SK-N-SH (cell line): ENCODE results near the gene APCS. TPM values are rescaled to one million over a fixed set of nuclear protein-coding genes. Genes with fewer than 3 reads are reported as not detected.

Experiments
- CTCF ChIA-PET: fragments of 300-600, 350-600 bp; formaldehyde crosslinking; extraction: SDS; loops from one replicate; lab custom pipeline; 2021; lab: Yijun Ruan, JAX
- POLR2A ChIA-PET: fragments of 350-600 bp; sonication (Branson Sonifier 250); formaldehyde crosslinking; extraction: SDS; loops from one replicate; lab custom pipeline; 2020; ENCODE audit warnings: antibody characterized with exemption, inconsistent platforms; lab: Yijun Ruan, JAX
- DNase-seq: peaks from one replicate; pipeline ENCODE4 v3.0.0; 2012
- H2AFZ ChIP-seq: fragments of 200-600 bp; sonication (generic); 2 replicates; pipeline ENCODE4 v1.8.1; 2016; ENCODE audit warnings: antibody characterized with exemption, mild to moderate bottlenecking, low read depth
- H3F3A ChIP-seq: fragments of 200-600 bp; sonication (generic); replicated peaks from 2 replicates; pipeline ENCODE3; 2016; ENCODE audit warnings: antibody characterized with exemption, mild to moderate bottlenecking; ENCODE audit not compliant: insufficient read depth
- H3K27ac ChIP-seq, 2 experiments: fragments of 200-500 bp in 1 of 2; fragments of 200-600 bp in 1 of 2; sonication (Bioruptor generic) in 1 of 2; sonication (generic), shearing (Covaris generic) in 1 of 2; 2 replicates each; pipeline versions ENCODE4 v1.5.1 to v1.6.1; 2014 to 2016; ENCODE audit warnings: low read depth in 2 of 2, inconsistent platforms in 1 of 2, low read length in 1 of 2, mild to moderate bottlenecking in 1 of 2, mixed read lengths in 1 of 2
- H3K27me3 ChIP-seq: fragments of 200-600 bp; sonication (generic), shearing (Covaris generic); 2 replicates; pipeline ENCODE4 v1.6.1; 2016; ENCODE audit warnings: mixed run types; ENCODE audit not compliant: insufficient read depth
- H3K36me3 ChIP-seq, 2 experiments: fragments of 200-500 bp in 1 of 2; fragments of 200-600 bp in 1 of 2; sonication (Bioruptor generic) in 1 of 2; sonication (generic) in 1 of 2; replicated peaks in 1 of 2; 2 replicates each; pipeline versions ENCODE3 to v1.5.1; 2014 to 2016; ENCODE audit warnings: low read length in 1 of 2, mild to moderate bottlenecking in 1 of 2; ENCODE audit not compliant: insufficient read depth in 2 of 2, control insufficient read depth in 1 of 2
- H3K4me1 ChIP-seq, 2 experiments: fragments of 200-500 bp in 1 of 2; fragments of 200-600 bp in 1 of 2; sonication (Bioruptor generic) in 1 of 2; sonication (generic), shearing (Covaris generic) in 1 of 2; 2 replicates each; pipeline versions ENCODE4 v1.5.1 to v1.6.1; 2014 to 2016; ENCODE audit warnings: low read depth in 1 of 2, low read length in 1 of 2, mixed run types in 1 of 2; ENCODE audit not compliant: insufficient read depth in 2 of 2, control insufficient read depth in 1 of 2
- H3K4me2 ChIP-seq: fragments of 200-600 bp; sonication (generic), shearing (Covaris generic); 2 replicates; pipeline ENCODE4 v1.6.1; 2017; ENCODE audit warnings: mixed run types
- H3K4me3 ChIP-seq, 2 experiments: fragments of 200-500 bp in 1 of 2; fragments of 200-600 bp in 1 of 2; sonication (Bioruptor generic) in 1 of 2; sonication (generic), shearing (Covaris generic) in 1 of 2; 2 replicates each; pipeline versions ENCODE4 v1.5.1 to v1.8.1; 2014 to 2016; ENCODE audit warnings: low read depth in 2 of 2, inconsistent platforms in 1 of 2, low read length in 1 of 2, mild to moderate bottlenecking in 1 of 2, mixed read lengths in 1 of 2, moderate library complexity in 1 of 2
- H3K79me2 ChIP-seq: fragments of 200-600 bp; sonication (generic); 2 replicates; pipeline ENCODE4 v1.8.1; 2017; ENCODE audit warnings: mild to moderate bottlenecking; ENCODE audit not compliant: insufficient read depth
- H3K9ac ChIP-seq: fragments of 200-600 bp; sonication (generic); 2 replicates; pipeline ENCODE4 v1.6.1; 2017; ENCODE audit warnings: mixed run types
- H3K9me2 ChIP-seq: fragments of 200-600 bp; sonication (generic); 2 replicates; pipeline ENCODE4 v1.6.1; 2017; ENCODE audit warnings: mixed run types
- H3K9me3 ChIP-seq: fragments of 200-600 bp; sonication (generic); 2 replicates; pipeline ENCODE4 v1.6.1; 2017; ENCODE audit warnings: mixed run types, mild to moderate bottlenecking, moderate library complexity
- H4K20me1 ChIP-seq: fragments of 200-600 bp; sonication (generic); 2 replicates; pipeline ENCODE4 v1.6.1; 2017; ENCODE audit warnings: mild to moderate bottlenecking, mixed run types; ENCODE audit not compliant: insufficient read depth
- ELF1 ChIP-seq: IDR thresholded peaks from 2 replicates; pipeline ENCODE4 v1.4.0; 2012
- EP300 ChIP-seq, 2 experiments: IDR thresholded peaks; 2 replicates each; pipeline versions ENCODE4 v1.4.0 to v1.6.1; 2012; ENCODE audit warnings: borderline replicate concordance in 1 of 2, low read depth in 1 of 2, low read length in 1 of 2
- EZH2phosphoT487 ChIP-seq: fragments of 200-600 bp; sonication (generic); IDR thresholded peaks from 2 replicates; pipeline ENCODE4 v1.6.1; 2017; ENCODE audit warnings: low read depth, mixed run types, mild to moderate bottlenecking, antibody characterized with exemption, moderate library complexity, borderline replicate concordance
- FOSL2 ChIP-seq: IDR thresholded peaks from 2 replicates; pipeline ENCODE4 v1.4.0; 2012; ENCODE audit warnings: low read depth, mild to moderate bottlenecking, moderate library complexity, borderline replicate concordance
- FOXJ3 ChIP-seq: sonication (generic); formaldehyde crosslinking; IDR thresholded peaks from 2 replicates; pipeline ENCODE4 v1.5.1; 2020; ENCODE audit warnings: mild to moderate bottlenecking, missing genetic modification reagents
- FOXM1 ChIP-seq: IDR thresholded peaks from 2 replicates; pipeline ENCODE4 v1.4.0; 2012; ENCODE audit warnings: low read depth, mild to moderate bottlenecking
- GATA2 ChIP-seq: sonication (generic); formaldehyde crosslinking; IDR thresholded peaks from 2 replicates; pipeline ENCODE4 v1.5.0; 2020; ENCODE audit warnings: mild to moderate bottlenecking, missing genetic modification reagents
- MEF2A ChIP-seq: IDR thresholded peaks from 2 replicates; pipeline ENCODE4 v1.4.0; 2012; ENCODE audit warnings: low read depth, borderline replicate concordance
- NFIC ChIP-seq: IDR thresholded peaks from 2 replicates; pipeline ENCODE4 v1.4.0; 2012; ENCODE audit warnings: borderline replicate concordance
- RAD21 ChIP-seq: IDR thresholded peaks from 2 replicates; pipeline ENCODE4 v1.6.1; 2012; ENCODE audit warnings: mild to moderate bottlenecking, low read length
- RXRA ChIP-seq: IDR thresholded peaks from 2 replicates; pipeline ENCODE4 v1.4.0; 2012; ENCODE audit warnings: low read depth, mild to moderate bottlenecking, borderline replicate concordance
- SMC3 ChIP-seq: IDR thresholded peaks from 2 replicates; pipeline ENCODE4 v1.6.1; 2012; ENCODE audit warnings: low read depth, low read length, improper control_type of control experiment
- TAF1 ChIP-seq: IDR thresholded peaks from 2 replicates; pipeline ENCODE4 v1.6.1; 2012; ENCODE audit warnings: low read depth, mild to moderate bottlenecking, low read length, moderate library complexity, borderline replicate concordance
- TCF12 ChIP-seq: IDR thresholded peaks from 2 replicates; pipeline ENCODE4 v1.4.0; 2012
- TEAD4 ChIP-seq: IDR thresholded peaks from 2 replicates; pipeline ENCODE4 v1.4.0; 2012; ENCODE audit warnings: mild to moderate bottlenecking, borderline replicate concordance; ENCODE audit not compliant: insufficient read depth
- WGBS: methylation state at CpG from one replicate; pipeline ENCODE4 v1.1.6; 2017; ENCODE audit warnings: low lambda C conversion rate; 5-methylcytosine and 5-hydroxymethylcytosine counted together
- polyA plus RNA-seq, 3 experiments: library from polyadenylated mRNA; depleted of rRNA; stranded (reverse); fragments of >200 nt; gene quantifications; 2 replicates each; pipeline ENCODE4 v1.2.3, GENCODE V29; 2012
- TF ChIP-seq, protein P1 (sequence below): fragments of 200-600 bp; sonication (generic); IDR thresholded peaks from 2 replicates; pipeline ENCODE4 v1.6.1; 2017; ENCODE audit warnings: antibody characterized with exemption, mild to moderate bottlenecking, moderate library complexity
- TF ChIP-seq, protein P2 (sequence below): IDR thresholded peaks from 2 replicates; pipeline ENCODE4; 2012
- TF ChIP-seq, protein P3 (sequence below): fragments of 150-350 bp; IDR thresholded peaks from 2 replicates; pipeline ENCODE4 v1.6.1; 2017; ENCODE audit warnings: antibody characterized with exemption, low read length, low read depth, borderline replicate concordance
- TF ChIP-seq, protein P4 (sequence below): IDR thresholded peaks from 2 replicates; pipeline ENCODE4 v1.4.0; 2012; ENCODE audit warnings: low read depth
- TF ChIP-seq, protein P5 (sequence below): IDR thresholded peaks from 2 replicates; pipeline ENCODE4 v1.4.0; 2012; ENCODE audit warnings: low read depth, borderline replicate concordance
- TF ChIP-seq, protein P6 (sequence below): fragments of 150-350 bp; IDR thresholded peaks from 2 replicates; pipeline ENCODE4 v1.6.1; 2016; ENCODE audit warnings: mild to moderate bottlenecking, low read depth, low read length

Gene APCS
- polyA plus RNA-seq, 1 of the 3 experiments (the other 2 are of a cell fraction) = not detected

DNA sequence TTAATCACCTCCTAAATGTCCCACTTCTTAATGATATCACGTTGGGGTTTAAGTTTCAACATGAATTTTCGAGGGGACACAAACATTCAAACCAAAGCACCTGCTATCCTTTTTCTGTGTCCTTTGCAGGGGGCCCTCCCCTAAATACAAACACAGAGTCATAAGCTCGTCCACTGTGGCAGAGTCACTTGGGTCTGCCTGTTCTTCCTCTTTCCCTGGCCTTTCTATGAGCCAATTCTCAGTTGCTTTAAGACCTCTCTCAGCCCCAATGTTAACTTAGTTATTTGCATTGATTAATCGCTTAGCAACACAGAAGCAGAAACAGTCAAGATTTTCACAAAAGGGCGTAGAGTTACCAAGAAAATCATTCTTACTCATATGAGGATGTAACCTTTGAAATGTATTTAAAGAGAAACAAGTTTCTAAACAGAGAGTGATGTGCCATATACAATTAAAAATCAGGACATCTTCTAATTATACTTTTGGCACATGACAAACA lies 14.9 kb downstream of the APCS start (continued):
- TF ChIP-seq, protein P1, sequence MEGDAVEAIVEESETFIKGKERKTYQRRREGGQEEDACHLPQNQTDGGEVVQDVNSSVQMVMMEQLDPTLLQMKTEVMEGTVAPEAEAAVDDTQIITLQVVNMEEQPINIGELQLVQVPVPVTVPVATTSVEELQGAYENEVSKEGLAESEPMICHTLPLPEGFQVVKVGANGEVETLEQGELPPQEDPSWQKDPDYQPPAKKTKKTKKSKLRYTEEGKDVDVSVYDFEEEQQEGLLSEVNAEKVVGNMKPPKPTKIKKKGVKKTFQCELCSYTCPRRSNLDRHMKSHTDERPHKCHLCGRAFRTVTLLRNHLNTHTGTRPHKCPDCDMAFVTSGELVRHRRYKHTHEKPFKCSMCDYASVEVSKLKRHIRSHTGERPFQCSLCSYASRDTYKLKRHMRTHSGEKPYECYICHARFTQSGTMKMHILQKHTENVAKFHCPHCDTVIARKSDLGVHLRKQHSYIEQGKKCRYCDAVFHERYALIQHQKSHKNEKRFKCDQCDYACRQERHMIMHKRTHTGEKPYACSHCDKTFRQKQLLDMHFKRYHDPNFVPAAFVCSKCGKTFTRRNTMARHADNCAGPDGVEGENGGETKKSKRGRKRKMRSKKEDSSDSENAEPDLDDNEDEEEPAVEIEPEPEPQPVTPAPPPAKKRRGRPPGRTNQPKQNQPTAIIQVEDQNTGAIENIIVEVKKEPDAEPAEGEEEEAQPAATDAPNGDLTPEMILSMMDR = no peak
- no peak for TF ChIP-seq NFIC
- no peak for TF ChIP-seq SMC3
- TF ChIP-seq, protein P2, sequence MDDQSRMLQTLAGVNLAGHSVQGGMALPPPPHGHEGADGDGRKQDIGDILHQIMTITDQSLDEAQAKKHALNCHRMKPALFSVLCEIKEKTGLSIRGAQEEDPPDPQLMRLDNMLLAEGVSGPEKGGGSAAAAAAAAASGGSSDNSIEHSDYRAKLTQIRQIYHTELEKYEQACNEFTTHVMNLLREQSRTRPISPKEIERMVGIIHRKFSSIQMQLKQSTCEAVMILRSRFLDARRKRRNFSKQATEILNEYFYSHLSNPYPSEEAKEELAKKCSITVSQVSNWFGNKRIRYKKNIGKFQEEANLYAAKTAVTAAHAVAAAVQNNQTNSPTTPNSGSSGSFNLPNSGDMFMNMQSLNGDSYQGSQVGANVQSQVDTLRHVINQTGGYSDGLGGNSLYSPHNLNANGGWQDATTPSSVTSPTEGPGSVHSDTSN = no peak
- no peak for TF ChIP-seq RAD21
- no peak for TF ChIP-seq ELF1
- TF ChIP-seq, protein P3, sequence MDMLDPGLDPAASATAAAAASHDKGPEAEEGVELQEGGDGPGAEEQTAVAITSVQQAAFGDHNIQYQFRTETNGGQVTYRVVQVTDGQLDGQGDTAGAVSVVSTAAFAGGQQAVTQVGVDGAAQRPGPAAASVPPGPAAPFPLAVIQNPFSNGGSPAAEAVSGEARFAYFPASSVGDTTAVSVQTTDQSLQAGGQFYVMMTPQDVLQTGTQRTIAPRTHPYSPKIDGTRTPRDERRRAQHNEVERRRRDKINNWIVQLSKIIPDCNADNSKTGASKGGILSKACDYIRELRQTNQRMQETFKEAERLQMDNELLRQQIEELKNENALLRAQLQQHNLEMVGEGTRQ = no peak
- TF ChIP-seq GATA2 (CRISPR knock-in tag) = no peak
- TF ChIP-seq TEAD4 = no peak
- TF ChIP-seq FOSL2 = no peak

DNA sequence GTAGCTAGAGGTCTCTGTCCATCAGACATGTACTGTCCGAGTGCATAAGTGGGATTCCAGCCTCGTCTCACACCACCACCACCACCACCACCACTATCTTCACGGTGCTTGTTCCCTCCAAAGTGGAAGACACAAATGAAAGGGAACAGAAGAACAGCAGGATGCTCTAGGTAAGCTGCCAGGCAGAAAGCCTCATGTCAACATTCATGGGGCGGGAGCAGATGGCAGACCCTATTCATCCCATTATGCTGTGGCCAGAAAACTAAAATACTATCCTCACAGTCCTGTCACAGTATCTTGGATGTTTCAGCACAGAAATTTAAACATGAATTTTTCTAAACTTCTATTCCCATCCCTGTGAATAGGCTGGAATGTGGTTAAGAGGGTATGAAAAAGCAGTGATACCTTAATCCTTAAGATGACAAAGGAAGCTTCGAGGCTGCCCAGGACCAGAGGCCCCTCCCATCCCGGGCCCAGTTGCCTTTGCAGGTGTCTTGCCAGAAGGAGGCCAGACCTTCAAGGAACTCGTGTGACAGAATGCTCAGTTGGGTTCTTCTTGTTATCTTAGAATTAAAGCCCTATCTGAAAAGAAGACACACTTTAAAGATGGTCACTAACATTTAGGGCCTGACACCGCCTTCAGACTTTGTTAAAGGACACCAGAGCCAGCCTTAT lies 24.7 kb downstream of the APCS start:
- Histone ChIP-seq H3K4me1 (no peaks in the 10 kb centered on the region), H3K27ac (no peak overlapping the region), H3K4me3 (no peak overlapping the region), H3K9ac (no peak overlapping the region), H2AFZ (no peak overlapping the region), H3K4me2 (no peak overlapping the region), H4K20me1 (no peaks in the 10 kb centered on the region), H3F3A (no peaks in the 10 kb centered on the region), H3K36me3 (no peaks in the 10 kb centered on the region), H3K79me2 (no peaks in the 10 kb centered on the region), H3K9me2 (no peaks in the 10 kb centered on the region), H3K9me3 (no peaks in the 10 kb centered on the region), H3K27me3 (peaks cover 6% of the 10 kb centered on the region; the same call in 1 of the 2 replicates)
- ChIA-PET CTCF (no interaction called here), POLR2A (no interaction called here)
- no peak for DNase-seq
- 5% methylated on average over 8 of the region's 8 CpGs for WGBS
- TF ChIP-seq NFIC = no peak
- no peak for TF ChIP-seq TEAD4
- no peak for TF ChIP-seq EZH2phosphoT487
- no peak for TF ChIP-seq FOSL2
- no peak for TF ChIP-seq TAF1
- TF ChIP-seq, protein P1 = no peak
- no peak for TF ChIP-seq TCF12
- TF ChIP-seq, protein P4, sequence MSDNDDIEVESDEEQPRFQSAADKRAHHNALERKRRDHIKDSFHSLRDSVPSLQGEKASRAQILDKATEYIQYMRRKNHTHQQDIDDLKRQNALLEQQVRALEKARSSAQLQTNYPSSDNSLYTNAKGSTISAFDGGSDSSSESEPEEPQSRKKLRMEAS = no peak
- no peak for TF ChIP-seq RXRA
- TF ChIP-seq RAD21 = no peak
- TF ChIP-seq FOXM1 = no peak
- no peak for TF ChIP-seq MEF2A
- no peak for TF ChIP-seq EP300 (IDR thresholded peaks at IDR 0.05; ENCODE audit: borderline replicate concordance in 1 of 2, low read depth in 1 of 2, low read length in 1 of 2)
- TF ChIP-seq, protein P5, sequence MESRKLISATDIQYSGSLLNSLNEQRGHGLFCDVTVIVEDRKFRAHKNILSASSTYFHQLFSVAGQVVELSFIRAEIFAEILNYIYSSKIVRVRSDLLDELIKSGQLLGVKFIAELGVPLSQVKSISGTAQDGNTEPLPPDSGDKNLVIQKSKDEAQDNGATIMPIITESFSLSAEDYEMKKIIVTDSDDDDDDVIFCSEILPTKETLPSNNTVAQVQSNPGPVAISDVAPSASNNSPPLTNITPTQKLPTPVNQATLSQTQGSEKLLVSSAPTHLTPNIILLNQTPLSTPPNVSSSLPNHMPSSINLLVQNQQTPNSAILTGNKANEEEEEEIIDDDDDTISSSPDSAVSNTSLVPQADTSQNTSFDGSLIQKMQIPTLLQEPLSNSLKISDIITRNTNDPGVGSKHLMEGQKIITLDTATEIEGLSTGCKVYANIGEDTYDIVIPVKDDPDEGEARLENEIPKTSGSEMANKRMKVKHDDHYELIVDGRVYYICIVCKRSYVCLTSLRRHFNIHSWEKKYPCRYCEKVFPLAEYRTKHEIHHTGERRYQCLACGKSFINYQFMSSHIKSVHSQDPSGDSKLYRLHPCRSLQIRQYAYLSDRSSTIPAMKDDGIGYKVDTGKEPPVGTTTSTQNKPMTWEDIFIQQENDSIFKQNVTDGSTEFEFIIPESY = no peak
- TF ChIP-seq, protein P6, sequence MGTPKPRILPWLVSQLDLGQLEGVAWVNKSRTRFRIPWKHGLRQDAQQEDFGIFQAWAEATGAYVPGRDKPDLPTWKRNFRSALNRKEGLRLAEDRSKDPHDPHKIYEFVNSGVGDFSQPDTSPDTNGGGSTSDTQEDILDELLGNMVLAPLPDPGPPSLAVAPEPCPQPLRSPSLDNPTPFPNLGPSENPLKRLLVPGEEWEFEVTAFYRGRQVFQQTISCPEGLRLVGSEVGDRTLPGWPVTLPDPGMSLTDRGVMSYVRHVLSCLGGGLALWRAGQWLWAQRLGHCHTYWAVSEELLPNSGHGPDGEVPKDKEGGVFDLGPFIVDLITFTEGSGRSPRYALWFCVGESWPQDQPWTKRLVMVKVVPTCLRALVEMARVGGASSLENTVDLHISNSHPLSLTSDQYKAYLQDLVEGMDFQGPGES = no peak
- TF ChIP-seq FOXJ3 (CRISPR knock-in tag) = no peak
